Esophagus (tissue), 2 donors: ENCODE data around the gene HS6ST2. TPM values are rescaled to one million over a fixed set of nuclear protein-coding genes. Genes with fewer than 3 reads are reported as not detected.

ENCODE experiments used
- H3K27ac ChIP-seq, 2 donors: one replicate each; pipeline ENCODE4 v1.5.1; 2013; ENCODE audit warnings: low read depth in 2 of 2, mild to moderate bottlenecking in 2 of 2, inconsistent platforms in 1 of 2, low read length in 1 of 2, moderate library complexity in 1 of 2
- H3K27me3 ChIP-seq, 2 donors: one replicate each; pipeline ENCODE4 v1.6.1; 2013; ENCODE audit warnings: low read length in 2 of 2, control low read depth in 1 of 2, mild to moderate bottlenecking in 1 of 2; ENCODE audit not compliant: insufficient read depth in 2 of 2, control insufficient read depth in 1 of 2
- H3K36me3 ChIP-seq, 2 donors: one replicate each; pipeline ENCODE4 v1.6.1; 2013; ENCODE audit warnings: low read length in 1 of 2; ENCODE audit not compliant: control insufficient read depth in 2 of 2, insufficient read depth in 2 of 2
- H3K4me1 ChIP-seq, 2 donors: one replicate each; pipeline ENCODE4 v1.6.1; 2013; ENCODE audit warnings: low read length in 1 of 2; ENCODE audit not compliant: control insufficient read depth in 2 of 2, insufficient read depth in 2 of 2
- H3K4me3 ChIP-seq, 2 donors: one replicate each; pipeline ENCODE4 v1.5.1; 2013; ENCODE audit warnings: low read length in 2 of 2, mild to moderate bottlenecking in 2 of 2, low read depth in 1 of 2, moderate library complexity in 1 of 2
- H3K9me3 ChIP-seq, 2 donors: one replicate each; pipeline ENCODE4 v1.6.1; 2013; ENCODE audit warnings: mild to moderate bottlenecking in 2 of 2, low read depth in 1 of 2, low read length in 1 of 2, moderate library complexity in 1 of 2; ENCODE audit not compliant: control insufficient read depth in 2 of 2, insufficient read depth in 1 of 2
- WGBS, 2 donors: extraction: QIAGEN DNeasy Blood & Tissue Kit; methylation state at CpG; one replicate each; pipeline ENCODE4 v1.1.7; 2013; 5-methylcytosine and 5-hydroxymethylcytosine counted together
- polyA plus RNA-seq, 2 donors: library from polyadenylated mRNA; stranded (reverse); fragments of 200-250 nt; gene quantifications; one replicate each; pipeline ENCODE4 v1.2.3, GENCODE V29; 2013
- donor health status: healthy with polysubstance abuse.
- donor health status: Bipolar disorder and iron deficiency.

Gene HS6ST2
- polyA plus RNA-seq, 2 donors, result 0.81 to 2.8 TPM

DNA sequence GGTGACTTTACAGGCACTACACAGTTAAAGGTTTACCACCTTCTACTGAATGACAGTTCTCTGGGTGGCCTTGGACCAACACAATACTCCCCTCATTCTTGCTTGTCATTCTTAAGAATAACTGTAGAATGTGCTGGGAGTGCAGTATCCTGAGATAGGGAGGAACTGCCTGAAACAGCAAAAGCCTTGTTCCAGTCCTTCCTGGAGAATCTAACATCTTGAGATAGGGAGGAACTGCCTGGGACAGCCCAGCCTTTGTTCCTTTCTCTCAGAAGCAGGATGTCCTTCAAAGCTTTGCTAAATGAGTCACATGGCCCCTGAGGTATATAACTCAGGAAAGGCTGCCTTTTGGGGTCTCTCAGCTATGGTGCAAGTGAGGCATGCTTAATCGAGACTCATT is 323.9 kb downstream of the HS6ST2 start:
- no peak overlapping the region for H3K27ac ChIP-seq
- H3K27me3 ChIP-seq, result peaks cover 0 to 2% of the 10 kb centered on the region in 2 donors
- no peaks in the 10 kb centered on the region for H3K36me3 ChIP-seq
- H3K4me1 ChIP-seq, result no peaks in the 10 kb centered on the region
- WGBS, 2 donors, result 37 to 46% methylated on average over 1 of the region's 1 CpG
- no peaks in the 10 kb centered on the region for H3K9me3 ChIP-seq
- no peak overlapping the region for H3K4me3 ChIP-seq

GRCh38 chrX:132631579-132632232 is 326.7 kb downstream of the HS6ST2 start:
- H3K27ac ChIP-seq, result no peak overlapping the region
- no peaks in the 10 kb centered on the region for H3K9me3 ChIP-seq
- 49 to 53% methylated on average over 3 of the region's 3 CpGs for WGBS, 2 donors
- H3K36me3 ChIP-seq, result no peaks in the 10 kb centered on the region
- peaks cover 0 to 2% of the 10 kb centered on the region in 2 donors for H3K27me3 ChIP-seq
- no peaks in the 10 kb centered on the region for H3K4me1 ChIP-seq
- no peak overlapping the region for H3K4me3 ChIP-seq

- Histone ChIP-seq H3K4me3 (no peak overlapping the region), H3K9me3 (no peaks in the 10 kb centered on the region), H3K27ac (no peak overlapping the region), H3K27me3 (no peaks in the 10 kb centered on the region), H3K4me1 (no peaks in the 10 kb centered on the region), H3K36me3 (no peaks in the 10 kb centered on the region)
- 88 to 90% methylated on average over 5 of the region's 5 CpGs for WGBS, 2 donors
Measured at GRCh38 chrX:132624466-132624865, 334.0 kb downstream of the HS6ST2 start.

GRCh38 chrX:132623942-132624341 is 334.5 kb downstream of the HS6ST2 start:
- WGBS, 2 donors, result 41 to 53% methylated on average over 3 of the region's 3 CpGs
- no peaks in the 10 kb centered on the region for H3K27me3 ChIP-seq

GRCh38 chrX:132623300-132623699 is 335.1 kb downstream of the HS6ST2 start:
- Histone ChIP-seq H3K27ac (no peak overlapping the region), H3K4me1 (no peaks in the 10 kb centered on the region), H3K4me3 (no peak overlapping the region), H3K9me3 (no peaks in the 10 kb centered on the region), H3K36me3 (no peaks in the 10 kb centered on the region), H3K27me3 (no peaks in the 10 kb centered on the region)
- WGBS, 2 donors, result 70 to 84% methylated on average over 2 of the region's 2 CpGs

More at GRCh38 chrX:132623942-132624341, 334.5 kb downstream of the HS6ST2 start:
- Histone ChIP-seq H3K4me3 (no peak overlapping the region), H3K9me3 (no peaks in the 10 kb centered on the region), H3K4me1 (no peaks in the 10 kb centered on the region), H3K36me3 (no peaks in the 10 kb centered on the region), H3K27ac (no peak overlapping the region)

DNA sequence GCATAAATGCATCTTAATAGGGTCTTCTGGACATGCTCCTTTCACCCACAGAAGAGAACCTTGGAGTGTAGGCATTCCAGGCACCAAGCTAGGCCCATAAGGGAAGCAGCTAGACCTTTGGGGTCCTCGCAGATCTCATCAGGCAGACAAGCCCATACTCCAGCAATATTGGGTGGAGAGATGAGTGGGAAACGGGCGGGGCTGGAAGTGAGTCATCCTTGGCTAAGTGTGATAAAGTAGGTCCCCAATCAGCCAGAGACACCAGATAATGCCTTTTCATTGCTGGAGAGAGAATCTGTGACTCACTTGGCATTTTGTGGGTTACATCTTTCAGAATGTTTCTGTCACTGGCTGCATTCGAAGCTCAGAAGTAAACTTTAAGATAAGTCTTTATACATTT is 336.3 kb downstream of the HS6ST2 start:
- H3K4me1 ChIP-seq, result no peaks in the 10 kb centered on the region
- H3K36me3 ChIP-seq, result no peaks in the 10 kb centered on the region
- H3K27ac ChIP-seq, result no peak overlapping the region
- WGBS, 2 donors, result 42 to 51% methylated on average over 4 of the region's 4 CpGs
- no peaks in the 10 kb centered on the region for H3K9me3 ChIP-seq
- no peak overlapping the region for H3K4me3 ChIP-seq
- H3K27me3 ChIP-seq, result no peaks in the 10 kb centered on the region

GRCh38 chrX:132618810-132619209 is 339.6 kb downstream of the HS6ST2 start:
- no peaks in the 10 kb centered on the region for H3K9me3 ChIP-seq
- H3K27ac ChIP-seq, result no peak overlapping the region
- 62 to 81% methylated on average over 3 of the region's 3 CpGs for whole genome bisulfite sequencing, 2 donors
- no peaks in the 10 kb centered on the region for H3K36me3 ChIP-seq
- no peaks in the 10 kb centered on the region for H3K4me1 ChIP-seq
- no peaks in the 10 kb centered on the region for H3K27me3 ChIP-seq
- no peak overlapping the region for H3K4me3 ChIP-seq

- Histone ChIP-seq H3K27me3 (no peaks in the 10 kb centered on the region), H3K27ac (no peak overlapping the region), H3K36me3 (no peaks in the 10 kb centered on the region), H3K4me3 (no peak overlapping the region), H3K4me1 (no peaks in the 10 kb centered on the region), H3K9me3 (no peaks in the 10 kb centered on the region)
- WGBS, 2 donors, result 18 to 41% methylated on average over 4 of the region's 4 CpGs
Measured at GRCh38 chrX:132615391-132616131, 342.9 kb downstream of the HS6ST2 start.

DNA sequence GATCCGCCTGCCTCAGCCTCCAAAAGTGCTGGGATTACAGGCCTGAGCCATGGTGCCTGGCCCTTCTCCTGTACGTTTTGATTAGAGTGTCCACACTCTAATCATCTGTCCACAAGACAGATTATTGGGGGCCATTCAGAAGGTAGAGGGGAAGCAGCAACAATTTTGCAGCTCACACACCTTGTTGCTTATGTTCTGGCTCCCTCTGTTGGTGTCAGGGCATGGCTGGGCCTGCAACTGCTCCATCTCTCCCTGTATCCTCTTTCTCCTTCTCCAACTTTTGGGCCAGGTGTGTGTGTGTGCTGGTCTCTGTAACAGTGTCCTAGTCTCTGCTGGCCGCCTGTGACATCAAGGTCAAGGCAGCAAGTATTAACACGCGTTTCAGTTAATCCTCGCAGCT is 344.1 kb downstream of the HS6ST2 start:
- Histone ChIP-seq H3K27me3 (no peaks in the 10 kb centered on the region), H3K4me1 (no peaks in the 10 kb centered on the region), H3K36me3 (no peaks in the 10 kb centered on the region), H3K27ac (no peak overlapping the region), H3K4me3 (no peak overlapping the region), H3K9me3 (no peaks in the 10 kb centered on the region)
- 63 to 83% methylated on average over 6 of the region's 6 CpGs for WGBS, 2 donors

GRCh38 chrX:132613801-132614200 is 344.6 kb downstream of the HS6ST2 start:
- no peaks in the 10 kb centered on the region for H3K27me3 ChIP-seq
- H3K27ac ChIP-seq, result no peak overlapping the region
- no peaks in the 10 kb centered on the region for H3K4me1 ChIP-seq
- 72 to 92% methylated on average over 5 of the region's 5 CpGs for WGBS, 2 donors
- no peaks in the 10 kb centered on the region for H3K9me3 ChIP-seq
- no peaks in the 10 kb centered on the region for H3K36me3 ChIP-seq
- H3K4me3 ChIP-seq, result no peak overlapping the region
